ENCODE results near the gene FCHSD2. TPM values are rescaled to one million over a fixed set of nuclear protein-coding genes. Genes with fewer than 3 reads are reported as not detected.
A peak's percentile ranks its signal among the peaks of the same experiment; 100 is the strongest.

The FCHSD2 gene
- total and polyA plus RNA-seq, 9 of the 15 experiments (the other 6 are each of a cell fraction or from before 2014, with no cell fraction given), result 1.8 to 14.7 (median 6.4) TPM

- peak; percentile 86 for TF ChIP-seq BHLHE40 (IDR thresholded peaks at IDR 0.05; ENCODE audit: low read length)
- TF ChIP-seq, protein P1, sequence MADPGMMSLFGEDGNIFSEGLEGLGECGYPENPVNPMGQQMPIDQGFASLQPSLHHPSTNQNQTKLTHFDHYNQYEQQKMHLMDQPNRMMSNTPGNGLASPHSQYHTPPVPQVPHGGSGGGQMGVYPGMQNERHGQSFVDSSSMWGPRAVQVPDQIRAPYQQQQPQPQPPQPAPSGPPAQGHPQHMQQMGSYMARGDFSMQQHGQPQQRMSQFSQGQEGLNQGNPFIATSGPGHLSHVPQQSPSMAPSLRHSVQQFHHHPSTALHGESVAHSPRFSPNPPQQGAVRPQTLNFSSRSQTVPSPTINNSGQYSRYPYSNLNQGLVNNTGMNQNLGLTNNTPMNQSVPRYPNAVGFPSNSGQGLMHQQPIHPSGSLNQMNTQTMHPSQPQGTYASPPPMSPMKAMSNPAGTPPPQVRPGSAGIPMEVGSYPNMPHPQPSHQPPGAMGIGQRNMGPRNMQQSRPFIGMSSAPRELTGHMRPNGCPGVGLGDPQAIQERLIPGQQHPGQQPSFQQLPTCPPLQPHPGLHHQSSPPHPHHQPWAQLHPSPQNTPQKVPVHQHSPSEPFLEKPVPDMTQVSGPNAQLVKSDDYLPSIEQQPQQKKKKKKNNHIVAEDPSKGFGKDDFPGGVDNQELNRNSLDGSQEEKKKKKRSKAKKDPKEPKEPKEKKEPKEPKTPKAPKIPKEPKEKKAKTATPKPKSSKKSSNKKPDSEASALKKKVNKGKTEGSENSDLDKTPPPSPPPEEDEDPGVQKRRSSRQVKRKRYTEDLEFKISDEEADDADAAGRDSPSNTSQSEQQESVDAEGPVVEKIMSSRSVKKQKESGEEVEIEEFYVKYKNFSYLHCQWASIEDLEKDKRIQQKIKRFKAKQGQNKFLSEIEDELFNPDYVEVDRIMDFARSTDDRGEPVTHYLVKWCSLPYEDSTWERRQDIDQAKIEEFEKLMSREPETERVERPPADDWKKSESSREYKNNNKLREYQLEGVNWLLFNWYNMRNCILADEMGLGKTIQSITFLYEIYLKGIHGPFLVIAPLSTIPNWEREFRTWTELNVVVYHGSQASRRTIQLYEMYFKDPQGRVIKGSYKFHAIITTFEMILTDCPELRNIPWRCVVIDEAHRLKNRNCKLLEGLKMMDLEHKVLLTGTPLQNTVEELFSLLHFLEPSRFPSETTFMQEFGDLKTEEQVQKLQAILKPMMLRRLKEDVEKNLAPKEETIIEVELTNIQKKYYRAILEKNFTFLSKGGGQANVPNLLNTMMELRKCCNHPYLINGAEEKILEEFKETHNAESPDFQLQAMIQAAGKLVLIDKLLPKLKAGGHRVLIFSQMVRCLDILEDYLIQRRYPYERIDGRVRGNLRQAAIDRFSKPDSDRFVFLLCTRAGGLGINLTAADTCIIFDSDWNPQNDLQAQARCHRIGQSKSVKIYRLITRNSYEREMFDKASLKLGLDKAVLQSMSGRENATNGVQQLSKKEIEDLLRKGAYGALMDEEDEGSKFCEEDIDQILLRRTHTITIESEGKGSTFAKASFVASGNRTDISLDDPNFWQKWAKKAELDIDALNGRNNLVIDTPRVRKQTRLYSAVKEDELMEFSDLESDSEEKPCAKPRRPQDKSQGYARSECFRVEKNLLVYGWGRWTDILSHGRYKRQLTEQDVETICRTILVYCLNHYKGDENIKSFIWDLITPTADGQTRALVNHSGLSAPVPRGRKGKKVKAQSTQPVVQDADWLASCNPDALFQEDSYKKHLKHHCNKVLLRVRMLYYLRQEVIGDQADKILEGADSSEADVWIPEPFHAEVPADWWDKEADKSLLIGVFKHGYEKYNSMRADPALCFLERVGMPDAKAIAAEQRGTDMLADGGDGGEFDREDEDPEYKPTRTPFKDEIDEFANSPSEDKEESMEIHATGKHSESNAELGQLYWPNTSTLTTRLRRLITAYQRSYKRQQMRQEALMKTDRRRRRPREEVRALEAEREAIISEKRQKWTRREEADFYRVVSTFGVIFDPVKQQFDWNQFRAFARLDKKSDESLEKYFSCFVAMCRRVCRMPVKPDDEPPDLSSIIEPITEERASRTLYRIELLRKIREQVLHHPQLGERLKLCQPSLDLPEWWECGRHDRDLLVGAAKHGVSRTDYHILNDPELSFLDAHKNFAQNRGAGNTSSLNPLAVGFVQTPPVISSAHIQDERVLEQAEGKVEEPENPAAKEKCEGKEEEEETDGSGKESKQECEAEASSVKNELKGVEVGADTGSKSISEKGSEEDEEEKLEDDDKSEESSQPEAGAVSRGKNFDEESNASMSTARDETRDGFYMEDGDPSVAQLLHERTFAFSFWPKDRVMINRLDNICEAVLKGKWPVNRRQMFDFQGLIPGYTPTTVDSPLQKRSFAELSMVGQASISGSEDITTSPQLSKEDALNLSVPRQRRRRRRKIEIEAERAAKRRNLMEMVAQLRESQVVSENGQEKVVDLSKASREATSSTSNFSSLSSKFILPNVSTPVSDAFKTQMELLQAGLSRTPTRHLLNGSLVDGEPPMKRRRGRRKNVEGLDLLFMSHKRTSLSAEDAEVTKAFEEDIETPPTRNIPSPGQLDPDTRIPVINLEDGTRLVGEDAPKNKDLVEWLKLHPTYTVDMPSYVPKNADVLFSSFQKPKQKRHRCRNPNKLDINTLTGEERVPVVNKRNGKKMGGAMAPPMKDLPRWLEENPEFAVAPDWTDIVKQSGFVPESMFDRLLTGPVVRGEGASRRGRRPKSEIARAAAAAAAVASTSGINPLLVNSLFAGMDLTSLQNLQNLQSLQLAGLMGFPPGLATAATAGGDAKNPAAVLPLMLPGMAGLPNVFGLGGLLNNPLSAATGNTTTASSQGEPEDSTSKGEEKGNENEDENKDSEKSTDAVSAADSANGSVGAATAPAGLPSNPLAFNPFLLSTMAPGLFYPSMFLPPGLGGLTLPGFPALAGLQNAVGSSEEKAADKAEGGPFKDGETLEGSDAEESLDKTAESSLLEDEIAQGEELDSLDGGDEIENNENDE (IDR thresholded peaks at IDR 0.05; ENCODE audit: low read depth, low read length), result no peak
- TF ChIP-seq ETV6 (IDR thresholded peaks at IDR 0.05; ENCODE audit: borderline replicate concordance in 1 of 2, low read depth in 2 of 2, low read length in 1 of 2), result 0 out of 4 replicates have a peak, but pooled peaks of 1 of the 2 experiments have one; percentile 5
- TF ChIP-seq ETV6 (CRISPR knock-in tag; IDR thresholded peaks at IDR 0.05; ENCODE audit: borderline replicate concordance), result no peak
- TF ChIP-seq RFX7 (CRISPR knock-in tag; IDR thresholded peaks at IDR 0.05), result no peak
- TF ChIP-seq JUNB (CRISPR knock-in tag; conservative IDR thresholded peaks at IDR 0.05), result no peak
- no peak for TF ChIP-seq SREBF2 (CRISPR knock-in tag; IDR thresholded peaks at IDR 0.05)
- no peak for TF ChIP-seq SLC30A9 (CRISPR knock-in tag; IDR thresholded peaks at IDR 0.05)
- no peak for TF ChIP-seq ZBTB43 (CRISPR knock-in tag; IDR thresholded peaks at IDR 0.05)
- no peak for TF ChIP-seq ESRRA (IDR thresholded peaks at IDR 0.05; ENCODE audit: borderline replicate concordance, low read depth)
- TF ChIP-seq KDM1A (IDR thresholded peaks at IDR 0.05), result peak in 1 of 2 experiments; percentile 36; a peak in 1 of 4 replicates
- 0 out of 2 replicates have a peak, but pooled peaks have one; percentile 43 for TF ChIP-seq NFIC (IDR thresholded peaks at IDR 0.05)
- TF ChIP-seq UBTF (IDR thresholded peaks at IDR 0.05; ENCODE audit: borderline replicate concordance in 1 of 2, low read depth in 2 of 2, low read length in 2 of 2), result peak; percentile 56 to 67; a peak in 1 of 4 replicates
Measured at GRCh38 chr11:72813740-72814285, 328.3 kb downstream of the FCHSD2 start (continued).

Measured in K562 (cell line).